ENCODE data around the gene NOL3. TPM values are rescaled to one million over a fixed set of nuclear protein-coding genes. Genes with fewer than 3 reads are reported as not detected.

Gene NOL3
- polyA plus RNA-seq, 3 donors = 2.7 to 17.0 (median 3.8) TPM

GRCh38 chr16:67182288-67182687 is 11.9 kb downstream of the NOL3 start:
- Histone ChIP-seq H2AFZ (ENCODE audit: insufficient read depth, low read depth, low read length, poor library complexity, severe bottlenecking) (no peak overlapping the region), H3K4me1 (ENCODE audit: control insufficient read depth in 1 of 2, insufficient read depth in 2 of 2, low read length in 2 of 2) (peaks cover 49 to 59% of the 10 kb centered on the region in 2 donors), H3K27me3 (ENCODE audit: control insufficient read depth in 2 of 2, insufficient read depth in 2 of 2, low read length in 2 of 2) (peaks cover 3 to 20% of the 10 kb centered on the region in 2 donors), H4K20me1 (ENCODE audit: insufficient read depth, low read length) (peaks cover 11% of the 10 kb centered on the region), H3K27ac (ENCODE audit: low read depth in 1 of 2, low read length in 2 of 2) (no peak overlapping the region), H3K4me3 (replicated peaks in 1 of 3; ENCODE audit: low read depth in 2 of 3, low read length in 3 of 3) (no peak overlapping the region), H3K36me3 (replicated peaks in 1 of 2; ENCODE audit: control insufficient read depth in 1 of 2, insufficient read depth in 2 of 2, low read length in 2 of 2) (no peaks in the 10 kb centered on the region), H3K79me2 (ENCODE audit: insufficient read depth, low read length) (peaks cover 8% of the 10 kb centered on the region), H3K9me3 (replicated peaks in 1 of 2; ENCODE audit: control insufficient read depth in 1 of 2, insufficient read depth in 1 of 2, low read length in 2 of 2) (no peaks in the 10 kb centered on the region), H3K4me2 (replicated peaks; ENCODE audit: extremely low read depth, low read length, poor library complexity, severe bottlenecking) (no peak overlapping the region), H3K9ac (ENCODE audit: insufficient read depth, low read length, poor library complexity, severe bottlenecking) (no peak overlapping the region)
- Mint-ChIP-seq H3K27ac (no peak overlapping the region), H3K4me3 (no peak overlapping the region), H3K9me3 (peaks cover 0 to 7% (median 3%) of the 10 kb centered on the region in 7 donors), H3K27me3 (ENCODE audit: low read depth in 3 of 3) (peaks cover 16 to 55% (median 32%) of the 10 kb centered on the region in 3 donors), H3K36me3 (peaks cover 11 to 14% of the 10 kb centered on the region in 2 donors), H3K4me1 (peaks cover 22% of the 10 kb centered on the region)
- WGBS (ENCODE audit: insufficient coverage) = 71% methylated on average over 2 of the region's 2 CpGs
- intact Hi-C loops (cut with micrococcal nuclease) = no loop called here
- no peak for DNase-seq
- no peak for TF ChIP-seq CTCF (IDR thresholded peaks at IDR 0.05)

DNA sequence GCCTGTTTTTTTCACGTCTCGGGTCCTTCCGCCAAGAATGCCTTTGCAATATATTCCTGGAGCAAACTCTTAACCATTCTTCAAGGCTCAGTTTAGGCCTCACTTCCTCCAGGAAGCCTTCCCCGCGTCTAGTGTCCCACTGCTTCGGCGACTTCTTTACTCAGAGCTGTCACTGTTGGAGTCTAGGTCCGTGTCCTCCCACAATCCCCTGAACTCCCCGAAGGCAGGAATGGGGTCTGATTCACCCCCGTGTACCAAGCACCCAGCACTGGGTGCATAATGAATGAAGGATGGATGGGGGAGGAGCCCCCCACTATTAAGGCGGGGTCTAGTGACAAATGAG is 12.9 kb downstream of the NOL3 start:
- intact Hi-C loops (cut with micrococcal nuclease) = no loop called here
- peaks cover 3% of the 10 kb centered on the region for H4K20me1 ChIP-seq (ENCODE audit: insufficient read depth, low read length)
- H3K79me2 ChIP-seq (ENCODE audit: insufficient read depth, low read length) = peaks cover 8% of the 10 kb centered on the region
- peaks cover 45 to 51% of the 10 kb centered on the region in 2 donors for H3K4me1 ChIP-seq (ENCODE audit: control insufficient read depth in 1 of 2, insufficient read depth in 2 of 2, low read length in 2 of 2)
- Mint-ChIP-seq H3K36me3 (peaks cover 9 to 11% of the 10 kb centered on the region in 2 donors), H3K4me3 (no peak overlapping the region), H3K27me3 (ENCODE audit: low read depth in 3 of 3) (peaks cover 9 to 45% (median 24%) of the 10 kb centered on the region in 3 donors), H3K9me3 (peaks cover 0 to 4% (median 2%) of the 10 kb centered on the region in 7 donors), H3K27ac (no peak overlapping the region), H3K4me1 (peaks cover 22% of the 10 kb centered on the region)
- H3K9ac ChIP-seq (ENCODE audit: insufficient read depth, low read length, poor library complexity, severe bottlenecking) = peak overlapping the region; percentile 87
- DNase-seq = no peak
- H2AFZ ChIP-seq (ENCODE audit: insufficient read depth, low read depth, low read length, poor library complexity, severe bottlenecking) = peak overlapping the region; percentile 66
- H3K4me3 ChIP-seq (replicated peaks in 1 of 3; ENCODE audit: low read depth in 2 of 3, low read length in 3 of 3) = peak overlapping the region; percentile 66 to 95 (median 85)
- peaks cover 0 to 14% of the 10 kb centered on the region in 2 donors for H3K27me3 ChIP-seq (ENCODE audit: control insufficient read depth in 2 of 2, insufficient read depth in 2 of 2, low read length in 2 of 2)
- peak overlapping the region; percentile 92 for H3K4me2 ChIP-seq (replicated peaks; ENCODE audit: extremely low read depth, low read length, poor library complexity, severe bottlenecking)
- WGBS (ENCODE audit: insufficient coverage) = 3% methylated on average over 4 of the region's 11 CpGs
- no peaks in the 10 kb centered on the region for H3K9me3 ChIP-seq (replicated peaks in 1 of 2; ENCODE audit: control insufficient read depth in 1 of 2, insufficient read depth in 1 of 2, low read length in 2 of 2)
- H3K27ac ChIP-seq (ENCODE audit: low read depth in 1 of 2, low read length in 2 of 2) = peak overlapping the region; percentile 16 to 95
- no peaks in the 10 kb centered on the region for H3K36me3 ChIP-seq (replicated peaks in 1 of 2; ENCODE audit: control insufficient read depth in 1 of 2, insufficient read depth in 2 of 2, low read length in 2 of 2)
- TF ChIP-seq CTCF (IDR thresholded peaks at IDR 0.05) = no peak

Measured in CD14-positive monocyte (primary cell).